ENCODE results near the gene IL6R.

IL6R gene

GRCh38 chr1:154488922-154489321, 83.8 kb downstream of the IL6R start:
- no peaks in the 10 kb centered on the region for H3K27me3 ChIP-seq (ENCODE audit: insufficient read depth, poor library complexity, severe bottlenecking)
- DNase-seq (ENCODE audit: low read depth in 1 of 2, low spot score in 1 of 2), result no peak
- TF ChIP-seq SPI1 (IDR thresholded peaks at IDR 0.05; ENCODE audit: borderline replicate concordance, low read depth) (no peak), POLR2AphosphoS5 (IDR thresholded peaks at IDR 0.05; ENCODE audit: low read depth) (no peak), GABPA (IDR thresholded peaks at IDR 0.05; ENCODE audit: low read depth) (no peak)
- TF ChIP-seq, protein P1, sequence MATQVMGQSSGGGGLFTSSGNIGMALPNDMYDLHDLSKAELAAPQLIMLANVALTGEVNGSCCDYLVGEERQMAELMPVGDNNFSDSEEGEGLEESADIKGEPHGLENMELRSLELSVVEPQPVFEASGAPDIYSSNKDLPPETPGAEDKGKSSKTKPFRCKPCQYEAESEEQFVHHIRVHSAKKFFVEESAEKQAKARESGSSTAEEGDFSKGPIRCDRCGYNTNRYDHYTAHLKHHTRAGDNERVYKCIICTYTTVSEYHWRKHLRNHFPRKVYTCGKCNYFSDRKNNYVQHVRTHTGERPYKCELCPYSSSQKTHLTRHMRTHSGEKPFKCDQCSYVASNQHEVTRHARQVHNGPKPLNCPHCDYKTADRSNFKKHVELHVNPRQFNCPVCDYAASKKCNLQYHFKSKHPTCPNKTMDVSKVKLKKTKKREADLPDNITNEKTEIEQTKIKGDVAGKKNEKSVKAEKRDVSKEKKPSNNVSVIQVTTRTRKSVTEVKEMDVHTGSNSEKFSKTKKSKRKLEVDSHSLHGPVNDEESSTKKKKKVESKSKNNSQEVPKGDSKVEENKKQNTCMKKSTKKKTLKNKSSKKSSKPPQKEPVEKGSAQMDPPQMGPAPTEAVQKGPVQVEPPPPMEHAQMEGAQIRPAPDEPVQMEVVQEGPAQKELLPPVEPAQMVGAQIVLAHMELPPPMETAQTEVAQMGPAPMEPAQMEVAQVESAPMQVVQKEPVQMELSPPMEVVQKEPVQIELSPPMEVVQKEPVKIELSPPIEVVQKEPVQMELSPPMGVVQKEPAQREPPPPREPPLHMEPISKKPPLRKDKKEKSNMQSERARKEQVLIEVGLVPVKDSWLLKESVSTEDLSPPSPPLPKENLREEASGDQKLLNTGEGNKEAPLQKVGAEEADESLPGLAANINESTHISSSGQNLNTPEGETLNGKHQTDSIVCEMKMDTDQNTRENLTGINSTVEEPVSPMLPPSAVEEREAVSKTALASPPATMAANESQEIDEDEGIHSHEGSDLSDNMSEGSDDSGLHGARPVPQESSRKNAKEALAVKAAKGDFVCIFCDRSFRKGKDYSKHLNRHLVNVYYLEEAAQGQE (IDR thresholded peaks at IDR 0.05; ENCODE audit: insufficient replicate concordance, low read depth), result no peak
- TF ChIP-seq, protein P2, sequence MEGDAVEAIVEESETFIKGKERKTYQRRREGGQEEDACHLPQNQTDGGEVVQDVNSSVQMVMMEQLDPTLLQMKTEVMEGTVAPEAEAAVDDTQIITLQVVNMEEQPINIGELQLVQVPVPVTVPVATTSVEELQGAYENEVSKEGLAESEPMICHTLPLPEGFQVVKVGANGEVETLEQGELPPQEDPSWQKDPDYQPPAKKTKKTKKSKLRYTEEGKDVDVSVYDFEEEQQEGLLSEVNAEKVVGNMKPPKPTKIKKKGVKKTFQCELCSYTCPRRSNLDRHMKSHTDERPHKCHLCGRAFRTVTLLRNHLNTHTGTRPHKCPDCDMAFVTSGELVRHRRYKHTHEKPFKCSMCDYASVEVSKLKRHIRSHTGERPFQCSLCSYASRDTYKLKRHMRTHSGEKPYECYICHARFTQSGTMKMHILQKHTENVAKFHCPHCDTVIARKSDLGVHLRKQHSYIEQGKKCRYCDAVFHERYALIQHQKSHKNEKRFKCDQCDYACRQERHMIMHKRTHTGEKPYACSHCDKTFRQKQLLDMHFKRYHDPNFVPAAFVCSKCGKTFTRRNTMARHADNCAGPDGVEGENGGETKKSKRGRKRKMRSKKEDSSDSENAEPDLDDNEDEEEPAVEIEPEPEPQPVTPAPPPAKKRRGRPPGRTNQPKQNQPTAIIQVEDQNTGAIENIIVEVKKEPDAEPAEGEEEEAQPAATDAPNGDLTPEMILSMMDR (IDR thresholded peaks at IDR 0.05; ENCODE audit: insufficient read depth, low read length), result no peak
- H3K27ac ChIP-seq (replicated peaks), result no peak overlapping the region
- H3K4me3 ChIP-seq (replicated peaks; ENCODE audit: insufficient read depth, low read length), result no peak overlapping the region

GRCh38 chr1:154489695-154490274, 84.6 kb downstream of the IL6R start:
- no peaks in the 10 kb centered on the region for H3K27me3 ChIP-seq (ENCODE audit: insufficient read depth, poor library complexity, severe bottlenecking)
- TF ChIP-seq SPI1 (IDR thresholded peaks at IDR 0.05; ENCODE audit: borderline replicate concordance, low read depth) (no peak), POLR2AphosphoS5 (IDR thresholded peaks at IDR 0.05; ENCODE audit: low read depth) (no peak), GABPA (IDR thresholded peaks at IDR 0.05; ENCODE audit: low read depth) (no peak)
- TF ChIP-seq, protein P2 (IDR thresholded peaks at IDR 0.05; ENCODE audit: insufficient read depth, low read length), result no peak
- TF ChIP-seq, protein P1 (IDR thresholded peaks at IDR 0.05; ENCODE audit: insufficient replicate concordance, low read depth), result no peak
- no peak overlapping the region for H3K4me3 ChIP-seq (replicated peaks; ENCODE audit: insufficient read depth, low read length)
- DNase-seq (ENCODE audit: low read depth in 1 of 2, low spot score in 1 of 2), result no peak
- no peak overlapping the region for H3K27ac ChIP-seq (replicated peaks)

DNA sequence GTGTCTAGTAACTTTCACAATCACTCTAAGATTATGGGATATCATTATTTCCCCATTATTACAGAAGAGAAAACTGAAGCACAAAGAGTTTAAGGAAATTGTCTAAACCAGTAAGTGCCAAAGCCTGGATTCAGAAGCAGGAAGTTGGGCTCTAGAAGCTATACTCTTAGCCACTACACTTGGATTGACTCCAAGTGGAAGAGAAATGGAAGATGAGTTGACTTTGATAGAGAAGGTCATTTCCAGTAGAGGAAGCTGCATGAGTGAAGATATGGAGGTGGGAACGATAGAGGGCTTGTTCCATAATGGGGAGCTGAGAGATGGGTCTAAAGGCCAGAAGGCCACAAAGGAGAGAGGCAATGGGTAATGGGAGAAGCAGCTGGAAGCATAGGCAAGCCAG, 85.2 kb downstream of the IL6R start:
- Histone ChIP-seq H3K27ac (replicated peaks) (no peak overlapping the region), H3K4me3 (replicated peaks; ENCODE audit: insufficient read depth, low read length) (no peak overlapping the region), H3K27me3 (ENCODE audit: insufficient read depth, poor library complexity, severe bottlenecking) (no peaks in the 10 kb centered on the region)
- DNase-seq (ENCODE audit: low read depth in 1 of 2, low spot score in 1 of 2), result peak in 1 of 2 experiments; percentile 52
- TF ChIP-seq POLR2AphosphoS5 (IDR thresholded peaks at IDR 0.05; ENCODE audit: low read depth) (no peak), GABPA (IDR thresholded peaks at IDR 0.05; ENCODE audit: low read depth) (no peak), SPI1 (IDR thresholded peaks at IDR 0.05; ENCODE audit: borderline replicate concordance, low read depth) (no peak)
- TF ChIP-seq, protein P1 (IDR thresholded peaks at IDR 0.05; ENCODE audit: insufficient replicate concordance, low read depth), result no peak
- TF ChIP-seq, protein P2 (IDR thresholded peaks at IDR 0.05; ENCODE audit: insufficient read depth, low read length), result no peak
